ENCODE measurements around the gene CTNNBL1. TPM values are rescaled to one million over a fixed set of nuclear protein-coding genes. Genes with fewer than 3 reads are reported as not detected.

Gene CTNNBL1
- total and polyA plus RNA-seq, 8 donors = 10.5 to 148 (median 42.0) TPM

DNA sequence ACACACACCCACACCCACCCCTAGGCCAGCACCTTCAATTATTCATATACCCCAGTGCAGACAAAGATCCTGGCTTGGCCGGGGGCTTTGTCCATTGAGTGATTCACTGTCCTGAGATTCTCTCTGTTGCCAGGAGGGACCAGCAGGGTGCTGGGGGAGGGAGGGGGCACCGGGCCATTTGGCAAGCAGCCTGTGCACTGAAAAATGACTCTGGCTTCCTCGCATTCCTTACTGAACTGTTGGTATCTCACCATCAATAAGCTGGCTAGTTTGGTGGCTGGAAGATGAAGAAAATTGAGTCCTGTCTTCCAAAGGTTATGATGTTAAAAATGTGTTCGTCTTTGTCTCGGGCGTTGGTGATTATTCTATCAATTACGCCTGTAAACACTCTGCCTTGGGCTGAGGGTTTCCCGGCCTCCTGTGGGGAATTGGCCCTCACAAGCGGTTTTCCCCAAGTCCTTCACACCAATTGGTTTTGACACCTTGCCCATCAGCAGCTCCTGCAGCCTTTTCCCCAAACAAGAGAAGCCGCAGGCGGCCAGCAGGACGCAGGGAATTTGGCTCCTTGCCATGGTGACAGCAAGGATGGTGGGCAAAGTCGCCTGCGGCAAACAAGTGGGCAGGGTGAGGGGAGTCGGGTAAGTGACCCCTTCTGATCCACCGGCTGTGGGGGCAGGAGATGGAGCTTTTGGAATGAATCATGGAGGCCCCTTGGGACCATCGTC, 214.0 kb downstream of the CTNNBL1 start:
- WGBS, 5 donors = 40 to 51% (median 50%) methylated on average over 15 to 17 of the region's 17 CpGs
- Histone ChIP-seq H3K36me3 (no peaks in the 10 kb centered on the region), H3K9me3 (no peaks in the 10 kb centered on the region), H3K4me1 (peaks cover 7 to 25% (median 8%) of the 10 kb centered on the region in 4 donors), H3K27me3 (peaks cover 0 to 91% (median 36%) of the 10 kb centered on the region in 3 donors), H3K4me3 (no peak overlapping the region), H3K27ac (no peak overlapping the region)
- intact Hi-C loops (cut with DNase I; ENCODE audit: low total_unique reads) = loop anchor here (10.0 kb wide), 1 partner anchor 87 kb away; no protein-coding TSS in a partner anchor
- no peak for DNase-seq
- TF ChIP-seq POLR2AphosphoS5 (IDR thresholded peaks at IDR 0.05) (no peak), POLR2A (IDR thresholded peaks at IDR 0.05) (no peak), EP300 (IDR thresholded peaks at IDR 0.05) (no peak)
- TF ChIP-seq, protein P1, sequence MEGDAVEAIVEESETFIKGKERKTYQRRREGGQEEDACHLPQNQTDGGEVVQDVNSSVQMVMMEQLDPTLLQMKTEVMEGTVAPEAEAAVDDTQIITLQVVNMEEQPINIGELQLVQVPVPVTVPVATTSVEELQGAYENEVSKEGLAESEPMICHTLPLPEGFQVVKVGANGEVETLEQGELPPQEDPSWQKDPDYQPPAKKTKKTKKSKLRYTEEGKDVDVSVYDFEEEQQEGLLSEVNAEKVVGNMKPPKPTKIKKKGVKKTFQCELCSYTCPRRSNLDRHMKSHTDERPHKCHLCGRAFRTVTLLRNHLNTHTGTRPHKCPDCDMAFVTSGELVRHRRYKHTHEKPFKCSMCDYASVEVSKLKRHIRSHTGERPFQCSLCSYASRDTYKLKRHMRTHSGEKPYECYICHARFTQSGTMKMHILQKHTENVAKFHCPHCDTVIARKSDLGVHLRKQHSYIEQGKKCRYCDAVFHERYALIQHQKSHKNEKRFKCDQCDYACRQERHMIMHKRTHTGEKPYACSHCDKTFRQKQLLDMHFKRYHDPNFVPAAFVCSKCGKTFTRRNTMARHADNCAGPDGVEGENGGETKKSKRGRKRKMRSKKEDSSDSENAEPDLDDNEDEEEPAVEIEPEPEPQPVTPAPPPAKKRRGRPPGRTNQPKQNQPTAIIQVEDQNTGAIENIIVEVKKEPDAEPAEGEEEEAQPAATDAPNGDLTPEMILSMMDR (IDR thresholded peaks at IDR 0.05) = no peak

DNA sequence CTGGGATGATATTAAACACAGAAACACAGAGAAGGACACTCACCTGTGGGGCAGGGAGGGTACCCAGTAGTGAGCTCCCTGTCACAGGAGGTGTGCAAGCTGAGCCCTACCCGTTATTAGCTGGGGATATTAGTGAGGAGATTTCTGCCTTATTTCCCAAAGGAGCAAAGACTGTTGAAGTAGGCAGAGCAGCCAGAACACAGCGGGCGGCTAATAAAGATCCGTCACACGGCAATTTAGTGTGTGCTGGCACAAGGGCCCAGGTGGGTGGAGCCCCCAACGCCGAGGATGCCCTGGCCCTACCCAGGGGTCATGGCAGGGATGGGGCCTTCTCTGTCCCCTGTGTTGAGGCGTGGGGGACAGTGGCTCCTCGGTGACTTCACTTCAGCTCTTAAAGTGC, 217.4 kb downstream of the CTNNBL1 start:
- Histone ChIP-seq H3K36me3 (no peaks in the 10 kb centered on the region), H3K27ac (no peak overlapping the region), H3K4me3 (no peak overlapping the region), H3K4me1 (peaks cover 14 to 43% (median 19%) of the 10 kb centered on the region in 4 donors), H3K9me3 (no peaks in the 10 kb centered on the region), H3K27me3 (peaks cover 0 to 90% (median 42%) of the 10 kb centered on the region in 3 donors)
- WGBS, 5 donors = 52 to 65% (median 53%) methylated on average over 9 of the region's 9 CpGs
- no peak for DNase-seq
- intact Hi-C loops (cut with DNase I; ENCODE audit: low total_unique reads) = no loop called here
- TF ChIP-seq POLR2A (IDR thresholded peaks at IDR 0.05) (no peak), POLR2AphosphoS5 (IDR thresholded peaks at IDR 0.05) (no peak), EP300 (IDR thresholded peaks at IDR 0.05) (no peak)
- TF ChIP-seq, protein P1 (IDR thresholded peaks at IDR 0.05) = no peak

DNA sequence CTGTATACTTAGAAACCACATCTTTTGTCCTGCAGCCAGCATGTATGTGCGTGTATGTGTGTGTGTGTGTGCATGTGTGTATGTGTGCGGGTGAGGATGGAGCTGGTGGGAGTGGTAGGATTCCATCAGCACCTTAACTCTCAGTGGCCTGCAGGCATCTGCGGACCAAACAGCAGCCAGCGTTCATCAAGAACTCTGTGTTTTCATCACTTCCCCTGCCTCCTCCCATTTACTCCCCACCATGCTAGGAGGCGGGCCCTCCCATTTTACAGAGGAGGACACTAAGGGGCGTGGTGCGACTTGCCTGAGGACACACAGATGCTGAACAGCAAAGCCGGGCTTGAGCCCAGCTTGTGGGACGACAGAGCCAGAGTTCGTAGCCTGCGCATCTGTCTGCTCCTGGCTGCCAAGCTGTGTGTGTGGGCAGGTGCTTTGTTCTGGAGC, 218.0 kb downstream of the CTNNBL1 start:
- Histone ChIP-seq H3K27me3 (peaks cover 0 to 90% (median 38%) of the 10 kb centered on the region in 3 donors), H3K4me1 (peaks cover 14 to 45% (median 21%) of the 10 kb centered on the region in 4 donors), H3K4me3 (no peak overlapping the region), H3K9me3 (no peaks in the 10 kb centered on the region), H3K27ac (no peak overlapping the region), H3K36me3 (no peaks in the 10 kb centered on the region)
- intact Hi-C loops (cut with DNase I; ENCODE audit: low total_unique reads) = no loop called here
- 26 to 43% (median 31%) methylated on average over 10 to 11 of the region's 11 CpGs for WGBS, 5 donors
- no peak for TF ChIP-seq POLR2AphosphoS5 (IDR thresholded peaks at IDR 0.05)
- TF ChIP-seq, protein P1 (IDR thresholded peaks at IDR 0.05) = no peak
- TF ChIP-seq POLR2A (IDR thresholded peaks at IDR 0.05) = no peak
- no peak for TF ChIP-seq EP300 (IDR thresholded peaks at IDR 0.05)
- peak in 1 of 2 donors; percentile 89 for DNase-seq

DNA sequence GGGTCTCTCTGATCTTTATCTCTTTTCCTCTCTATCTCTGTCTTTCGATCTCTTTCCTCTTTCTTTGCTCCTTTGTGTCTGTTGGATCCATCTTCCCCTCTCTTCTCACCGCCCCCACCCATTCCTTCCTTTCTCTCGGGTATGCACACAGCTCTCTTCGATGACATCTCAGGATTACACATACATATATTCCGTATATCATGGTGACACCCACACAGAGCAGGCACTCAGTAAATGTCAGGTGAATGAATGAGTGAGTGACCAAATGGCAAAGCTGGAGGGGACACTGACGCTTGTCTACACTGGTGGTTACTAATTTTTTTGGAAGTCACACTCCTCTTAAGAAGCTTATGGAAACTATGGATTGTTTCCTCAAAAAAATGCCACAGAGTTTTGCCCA, 219.0 kb downstream of the CTNNBL1 start:
- intact Hi-C loops (cut with DNase I; ENCODE audit: low total_unique reads) = no loop called here
- DNase-seq = no peak
- Histone ChIP-seq H3K36me3 (no peaks in the 10 kb centered on the region), H3K4me1 (peaks cover 14 to 41% (median 21%) of the 10 kb centered on the region in 4 donors), H3K27ac (no peak overlapping the region), H3K4me3 (no peak overlapping the region), H3K27me3 (peaks cover 0 to 90% (median 44%) of the 10 kb centered on the region in 3 donors), H3K9me3 (no peaks in the 10 kb centered on the region)
- TF ChIP-seq POLR2A (IDR thresholded peaks at IDR 0.05) (no peak), POLR2AphosphoS5 (IDR thresholded peaks at IDR 0.05) (no peak)
- TF ChIP-seq, protein P1 (IDR thresholded peaks at IDR 0.05) = no peak
- 73 to 81% (median 74%) methylated on average over 6 of the region's 6 CpGs for WGBS, 5 donors

All from stomach (tissue), 9 donors.